ENCODE measurements around the gene ABCG5. TPM values are rescaled to one million over a fixed set of nuclear protein-coding genes. Genes with fewer than 3 reads are reported as not detected.

The ABCG5 gene
- total RNA-seq, 1 experiment from 2014 or later, result not detected

DNA sequence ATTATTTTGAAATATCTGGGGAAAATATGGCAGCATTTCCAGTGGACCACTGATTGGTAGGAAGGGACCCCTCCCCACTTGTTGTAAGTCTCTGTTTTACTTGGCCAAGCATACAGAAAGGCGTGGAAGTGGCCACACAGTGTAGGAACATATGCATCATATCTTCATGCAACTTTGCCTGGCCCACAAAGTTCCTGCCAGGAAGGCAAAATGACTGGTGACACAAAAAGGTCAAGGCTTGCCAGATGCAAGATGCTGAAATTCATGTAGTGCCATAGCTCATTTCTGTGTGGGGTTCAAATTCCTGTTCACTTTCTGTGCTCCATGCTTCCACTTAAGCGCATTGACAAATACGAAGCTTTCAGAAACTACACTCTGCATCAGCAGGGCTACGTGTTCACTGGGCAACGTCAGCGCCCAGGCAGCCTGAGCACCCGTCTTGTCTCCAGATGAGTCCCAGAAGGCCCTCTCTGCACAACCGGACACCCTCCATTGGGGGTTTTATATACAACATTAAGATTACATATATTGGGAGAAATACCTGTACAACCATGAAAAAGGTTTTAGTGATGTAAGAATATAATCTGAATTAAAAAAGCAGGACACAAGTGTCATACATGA is 61.2 kb downstream of the ABCG5 start (continued):
- TF ChIP-seq, protein P1, sequence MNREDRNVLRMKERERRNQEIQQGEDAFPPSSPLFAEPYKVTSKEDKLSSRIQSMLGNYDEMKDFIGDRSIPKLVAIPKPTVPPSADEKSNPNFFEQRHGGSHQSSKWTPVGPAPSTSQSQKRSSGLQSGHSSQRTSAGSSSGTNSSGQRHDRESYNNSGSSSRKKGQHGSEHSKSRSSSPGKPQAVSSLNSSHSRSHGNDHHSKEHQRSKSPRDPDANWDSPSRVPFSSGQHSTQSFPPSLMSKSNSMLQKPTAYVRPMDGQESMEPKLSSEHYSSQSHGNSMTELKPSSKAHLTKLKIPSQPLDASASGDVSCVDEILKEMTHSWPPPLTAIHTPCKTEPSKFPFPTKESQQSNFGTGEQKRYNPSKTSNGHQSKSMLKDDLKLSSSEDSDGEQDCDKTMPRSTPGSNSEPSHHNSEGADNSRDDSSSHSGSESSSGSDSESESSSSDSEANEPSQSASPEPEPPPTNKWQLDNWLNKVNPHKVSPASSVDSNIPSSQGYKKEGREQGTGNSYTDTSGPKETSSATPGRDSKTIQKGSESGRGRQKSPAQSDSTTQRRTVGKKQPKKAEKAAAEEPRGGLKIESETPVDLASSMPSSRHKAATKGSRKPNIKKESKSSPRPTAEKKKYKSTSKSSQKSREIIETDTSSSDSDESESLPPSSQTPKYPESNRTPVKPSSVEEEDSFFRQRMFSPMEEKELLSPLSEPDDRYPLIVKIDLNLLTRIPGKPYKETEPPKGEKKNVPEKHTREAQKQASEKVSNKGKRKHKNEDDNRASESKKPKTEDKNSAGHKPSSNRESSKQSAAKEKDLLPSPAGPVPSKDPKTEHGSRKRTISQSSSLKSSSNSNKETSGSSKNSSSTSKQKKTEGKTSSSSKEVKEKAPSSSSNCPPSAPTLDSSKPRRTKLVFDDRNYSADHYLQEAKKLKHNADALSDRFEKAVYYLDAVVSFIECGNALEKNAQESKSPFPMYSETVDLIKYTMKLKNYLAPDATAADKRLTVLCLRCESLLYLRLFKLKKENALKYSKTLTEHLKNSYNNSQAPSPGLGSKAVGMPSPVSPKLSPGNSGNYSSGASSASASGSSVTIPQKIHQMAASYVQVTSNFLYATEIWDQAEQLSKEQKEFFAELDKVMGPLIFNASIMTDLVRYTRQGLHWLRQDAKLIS (CRISPR knock-in tag; IDR thresholded peaks at IDR 0.05; ENCODE audit: borderline replicate concordance), result no peak
- TF ChIP-seq ZNF263 (CRISPR knock-in tag; IDR thresholded peaks at IDR 0.05; ENCODE audit: low read depth), result no peak
- TF ChIP-seq, protein P2, sequence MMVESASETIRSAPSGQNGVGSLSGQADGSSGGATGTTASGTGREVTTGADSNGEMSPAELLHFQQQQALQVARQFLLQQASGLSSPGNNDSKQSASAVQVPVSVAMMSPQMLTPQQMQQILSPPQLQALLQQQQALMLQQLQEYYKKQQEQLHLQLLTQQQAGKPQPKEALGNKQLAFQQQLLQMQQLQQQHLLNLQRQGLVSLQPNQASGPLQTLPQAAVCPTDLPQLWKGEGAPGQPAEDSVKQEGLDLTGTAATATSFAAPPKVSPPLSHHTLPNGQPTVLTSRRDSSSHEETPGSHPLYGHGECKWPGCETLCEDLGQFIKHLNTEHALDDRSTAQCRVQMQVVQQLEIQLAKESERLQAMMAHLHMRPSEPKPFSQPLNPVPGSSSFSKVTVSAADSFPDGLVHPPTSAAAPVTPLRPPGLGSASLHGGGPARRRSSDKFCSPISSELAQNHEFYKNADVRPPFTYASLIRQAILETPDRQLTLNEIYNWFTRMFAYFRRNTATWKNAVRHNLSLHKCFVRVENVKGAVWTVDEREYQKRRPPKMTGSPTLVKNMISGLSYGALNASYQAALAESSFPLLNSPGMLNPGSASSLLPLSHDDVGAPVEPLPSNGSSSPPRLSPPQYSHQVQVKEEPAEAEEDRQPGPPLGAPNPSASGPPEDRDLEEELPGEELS (CRISPR knock-in tag; IDR thresholded peaks at IDR 0.05), result no peak
- TF ChIP-seq, protein P3, sequence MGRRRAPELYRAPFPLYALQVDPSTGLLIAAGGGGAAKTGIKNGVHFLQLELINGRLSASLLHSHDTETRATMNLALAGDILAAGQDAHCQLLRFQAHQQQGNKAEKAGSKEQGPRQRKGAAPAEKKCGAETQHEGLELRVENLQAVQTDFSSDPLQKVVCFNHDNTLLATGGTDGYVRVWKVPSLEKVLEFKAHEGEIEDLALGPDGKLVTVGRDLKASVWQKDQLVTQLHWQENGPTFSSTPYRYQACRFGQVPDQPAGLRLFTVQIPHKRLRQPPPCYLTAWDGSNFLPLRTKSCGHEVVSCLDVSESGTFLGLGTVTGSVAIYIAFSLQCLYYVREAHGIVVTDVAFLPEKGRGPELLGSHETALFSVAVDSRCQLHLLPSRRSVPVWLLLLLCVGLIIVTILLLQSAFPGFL (CRISPR knock-in tag; IDR thresholded peaks at IDR 0.05; ENCODE audit: borderline replicate concordance), result no peak
- no peak for TF ChIP-seq MXD4 (CRISPR knock-in tag; IDR thresholded peaks at IDR 0.05; ENCODE audit: borderline replicate concordance)
- no peak for TF ChIP-seq TEAD1 (CRISPR knock-in tag; IDR thresholded peaks at IDR 0.05)
- TF ChIP-seq, protein P4, sequence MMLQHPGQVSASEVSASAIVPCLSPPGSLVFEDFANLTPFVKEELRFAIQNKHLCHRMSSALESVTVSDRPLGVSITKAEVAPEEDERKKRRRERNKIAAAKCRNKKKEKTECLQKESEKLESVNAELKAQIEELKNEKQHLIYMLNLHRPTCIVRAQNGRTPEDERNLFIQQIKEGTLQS (CRISPR knock-in tag; conservative IDR thresholded peaks at IDR 0.05), result no peak
- no peak for TF ChIP-seq TP53 (CRISPR knock-in tag; IDR thresholded peaks at IDR 0.05)

DNA sequence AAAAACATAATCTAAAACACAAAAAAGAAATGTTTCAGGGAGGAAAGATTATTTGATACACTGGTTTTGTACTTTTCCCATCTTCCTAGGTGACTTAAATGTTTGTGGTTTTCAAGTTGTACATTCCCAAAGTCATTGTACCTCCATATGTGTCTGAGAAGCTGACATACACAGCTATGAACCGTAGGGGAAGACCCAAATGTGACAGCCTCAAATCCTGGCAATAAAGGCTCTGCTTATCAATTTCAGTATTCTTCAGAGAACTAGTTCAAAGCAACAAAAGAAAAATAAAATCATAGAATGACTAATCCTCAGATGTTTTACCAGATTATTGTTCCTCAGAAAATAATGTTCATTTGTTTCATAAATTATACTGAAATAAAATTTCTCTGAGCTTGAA is 62.3 kb downstream of the ABCG5 start:
- DNase-seq (ENCODE audit: low spot score) (no peak), ATAC-seq (no peak)
- Mint-ChIP-seq H3K4me1 (peaks cover 8% of the 10 kb centered on the region), H3K9me3 (no peaks in the 10 kb centered on the region), H3K27ac (no peak overlapping the region), H3K4me3 (no peak overlapping the region), H3K36me3 (no peaks in the 10 kb centered on the region), H3K27me3 (ENCODE audit: low read depth) (no peaks in the 10 kb centered on the region)
- ChIA-PET POLR2A (no interaction called here), CTCF (no interaction called here)
- no peak for TF ChIP-seq ZNF396 (CRISPR knock-in tag; IDR thresholded peaks at IDR 0.05; ENCODE audit: borderline replicate concordance)
- no peak for TF ChIP-seq NFE2L1 (CRISPR knock-in tag; IDR thresholded peaks at IDR 0.05)
- TF ChIP-seq OVOL2 (CRISPR knock-in tag; IDR thresholded peaks at IDR 0.05; ENCODE audit: borderline replicate concordance), result no peak
- TF ChIP-seq, protein P5, sequence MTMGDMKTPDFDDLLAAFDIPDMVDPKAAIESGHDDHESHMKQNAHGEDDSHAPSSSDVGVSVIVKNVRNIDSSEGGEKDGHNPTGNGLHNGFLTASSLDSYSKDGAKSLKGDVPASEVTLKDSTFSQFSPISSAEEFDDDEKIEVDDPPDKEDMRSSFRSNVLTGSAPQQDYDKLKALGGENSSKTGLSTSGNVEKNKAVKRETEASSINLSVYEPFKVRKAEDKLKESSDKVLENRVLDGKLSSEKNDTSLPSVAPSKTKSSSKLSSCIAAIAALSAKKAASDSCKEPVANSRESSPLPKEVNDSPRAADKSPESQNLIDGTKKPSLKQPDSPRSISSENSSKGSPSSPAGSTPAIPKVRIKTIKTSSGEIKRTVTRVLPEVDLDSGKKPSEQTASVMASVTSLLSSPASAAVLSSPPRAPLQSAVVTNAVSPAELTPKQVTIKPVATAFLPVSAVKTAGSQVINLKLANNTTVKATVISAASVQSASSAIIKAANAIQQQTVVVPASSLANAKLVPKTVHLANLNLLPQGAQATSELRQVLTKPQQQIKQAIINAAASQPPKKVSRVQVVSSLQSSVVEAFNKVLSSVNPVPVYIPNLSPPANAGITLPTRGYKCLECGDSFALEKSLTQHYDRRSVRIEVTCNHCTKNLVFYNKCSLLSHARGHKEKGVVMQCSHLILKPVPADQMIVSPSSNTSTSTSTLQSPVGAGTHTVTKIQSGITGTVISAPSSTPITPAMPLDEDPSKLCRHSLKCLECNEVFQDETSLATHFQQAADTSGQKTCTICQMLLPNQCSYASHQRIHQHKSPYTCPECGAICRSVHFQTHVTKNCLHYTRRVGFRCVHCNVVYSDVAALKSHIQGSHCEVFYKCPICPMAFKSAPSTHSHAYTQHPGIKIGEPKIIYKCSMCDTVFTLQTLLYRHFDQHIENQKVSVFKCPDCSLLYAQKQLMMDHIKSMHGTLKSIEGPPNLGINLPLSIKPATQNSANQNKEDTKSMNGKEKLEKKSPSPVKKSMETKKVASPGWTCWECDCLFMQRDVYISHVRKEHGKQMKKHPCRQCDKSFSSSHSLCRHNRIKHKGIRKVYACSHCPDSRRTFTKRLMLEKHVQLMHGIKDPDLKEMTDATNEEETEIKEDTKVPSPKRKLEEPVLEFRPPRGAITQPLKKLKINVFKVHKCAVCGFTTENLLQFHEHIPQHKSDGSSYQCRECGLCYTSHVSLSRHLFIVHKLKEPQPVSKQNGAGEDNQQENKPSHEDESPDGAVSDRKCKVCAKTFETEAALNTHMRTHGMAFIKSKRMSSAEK (CRISPR knock-in tag; IDR thresholded peaks at IDR 0.05; ENCODE audit: borderline replicate concordance), result no peak
- TF ChIP-seq SP1 (CRISPR knock-in tag; conservative IDR thresholded peaks at IDR 0.05), result no peak
- TF ChIP-seq ZNF263 (CRISPR knock-in tag; IDR thresholded peaks at IDR 0.05; ENCODE audit: low read depth), result no peak
- no peak for TF ChIP-seq KAT7 (CRISPR knock-in tag; IDR thresholded peaks at IDR 0.05; ENCODE audit: borderline replicate concordance)
- TF ChIP-seq ATF1 (CRISPR knock-in tag; IDR thresholded peaks at IDR 0.05), result no peak
- TF ChIP-seq, protein P6, sequence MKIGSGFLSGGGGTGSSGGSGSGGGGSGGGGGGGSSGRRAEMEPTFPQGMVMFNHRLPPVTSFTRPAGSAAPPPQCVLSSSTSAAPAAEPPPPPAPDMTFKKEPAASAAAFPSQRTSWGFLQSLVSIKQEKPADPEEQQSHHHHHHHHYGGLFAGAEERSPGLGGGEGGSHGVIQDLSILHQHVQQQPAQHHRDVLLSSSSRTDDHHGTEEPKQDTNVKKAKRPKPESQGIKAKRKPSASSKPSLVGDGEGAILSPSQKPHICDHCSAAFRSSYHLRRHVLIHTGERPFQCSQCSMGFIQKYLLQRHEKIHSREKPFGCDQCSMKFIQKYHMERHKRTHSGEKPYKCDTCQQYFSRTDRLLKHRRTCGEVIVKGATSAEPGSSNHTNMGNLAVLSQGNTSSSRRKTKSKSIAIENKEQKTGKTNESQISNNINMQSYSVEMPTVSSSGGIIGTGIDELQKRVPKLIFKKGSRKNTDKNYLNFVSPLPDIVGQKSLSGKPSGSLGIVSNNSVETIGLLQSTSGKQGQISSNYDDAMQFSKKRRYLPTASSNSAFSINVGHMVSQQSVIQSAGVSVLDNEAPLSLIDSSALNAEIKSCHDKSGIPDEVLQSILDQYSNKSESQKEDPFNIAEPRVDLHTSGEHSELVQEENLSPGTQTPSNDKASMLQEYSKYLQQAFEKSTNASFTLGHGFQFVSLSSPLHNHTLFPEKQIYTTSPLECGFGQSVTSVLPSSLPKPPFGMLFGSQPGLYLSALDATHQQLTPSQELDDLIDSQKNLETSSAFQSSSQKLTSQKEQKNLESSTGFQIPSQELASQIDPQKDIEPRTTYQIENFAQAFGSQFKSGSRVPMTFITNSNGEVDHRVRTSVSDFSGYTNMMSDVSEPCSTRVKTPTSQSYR (CRISPR knock-in tag; IDR thresholded peaks at IDR 0.05), result no peak
- no peak for TF ChIP-seq ELF4 (CRISPR knock-in tag; IDR thresholded peaks at IDR 0.05; ENCODE audit: low read depth)
- TF ChIP-seq, protein P4 (CRISPR knock-in tag; conservative IDR thresholded peaks at IDR 0.05), result no peak
- TF ChIP-seq, protein P7, sequence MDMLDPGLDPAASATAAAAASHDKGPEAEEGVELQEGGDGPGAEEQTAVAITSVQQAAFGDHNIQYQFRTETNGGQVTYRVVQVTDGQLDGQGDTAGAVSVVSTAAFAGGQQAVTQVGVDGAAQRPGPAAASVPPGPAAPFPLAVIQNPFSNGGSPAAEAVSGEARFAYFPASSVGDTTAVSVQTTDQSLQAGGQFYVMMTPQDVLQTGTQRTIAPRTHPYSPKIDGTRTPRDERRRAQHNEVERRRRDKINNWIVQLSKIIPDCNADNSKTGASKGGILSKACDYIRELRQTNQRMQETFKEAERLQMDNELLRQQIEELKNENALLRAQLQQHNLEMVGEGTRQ (CRISPR knock-in tag; IDR thresholded peaks at IDR 0.05), result no peak
- no peak for TF ChIP-seq NFATC4 (CRISPR knock-in tag; IDR thresholded peaks at IDR 0.05)
